Kidney glomerular epithelial cell (primary cell): ENCODE results near the gene KRABD2.
A peak's percentile ranks its signal among the peaks of the same experiment; 100 is the strongest.
"Not testable (repeated sequence)": the region's sequence is repeated elsewhere in the genome, so short reads cannot be mapped to it uniquely, and the experiment has no call there.

Experiments used
- DNase-seq: peaks from one replicate; lab custom pipeline; 2025; lab: John Stamatoyannopoulos, UW

KRABD2 gene

GRCh38 chr17:8376271-8377067 is at the start of gene KRABD2:
Gene KRABD2, minus strand, starts transcription at chr17:8376704.
- peak; percentile 69 for DNase-seq

- DNase-seq = no peak
Observed at GRCh38 chr17:8421571-8421970, 45.1 kb upstream of the KRABD2 start.

GRCh38 chr17:8420041-8420934 is 43.8 kb upstream of the KRABD2 start:
- no peak for DNase-seq

- no peak for DNase-seq
Observed at GRCh38 chr17:8419305-8419704, 42.8 kb upstream of the KRABD2 start.

- DNase-seq = no peak
Observed at GRCh38 chr17:8418471-8418870, 42.0 kb upstream of the KRABD2 start.

GRCh38 chr17:8417806-8418205 is 41.3 kb upstream of the KRABD2 start:
- DNase-seq = no peak

- no peak for DNase-seq
Observed at GRCh38 chr17:8413938-8414337, 37.4 kb upstream of the KRABD2 start.

GRCh38 chr17:8413328-8413727 is 36.8 kb upstream of the KRABD2 start:
- no peak for DNase-seq

GRCh38 chr17:8412089-8412488 is 35.6 kb upstream of the KRABD2 start:
- DNase-seq = no peak

- DNase-seq = no peak
Observed at GRCh38 chr17:8410883-8411238, 34.4 kb upstream of the KRABD2 start.

- DNase-seq = peak; percentile 85
Observed at GRCh38 chr17:8409966-8410882, 33.7 kb upstream of the KRABD2 start.

- peak; percentile 63 for DNase-seq
Observed at GRCh38 chr17:8408371-8408770, 31.9 kb upstream of the KRABD2 start.

GRCh38 chr17:8406174-8406573 is 29.7 kb upstream of the KRABD2 start:
- no peak for DNase-seq

- no peak for DNase-seq
Observed at GRCh38 chr17:8405499-8406016, 29.1 kb upstream of the KRABD2 start.

GRCh38 chr17:8402921-8403536 is 26.5 kb upstream of the KRABD2 start:
- no peak for DNase-seq

- no peak for DNase-seq
Observed at GRCh38 chr17:8401107-8401506, 24.6 kb upstream of the KRABD2 start.

- DNase-seq = no peak
Observed at GRCh38 chr17:8398980-8399379, 22.5 kb upstream of the KRABD2 start.

- DNase-seq = no peak
Observed at GRCh38 chr17:8397636-8398035, 21.1 kb upstream of the KRABD2 start, which contains the start of gene RNF222. Gene RNF222, minus strand, starts transcription at chr17:8397827. Its CDS starts 4,366 bp downstream, at chr17:8393461.

- DNase-seq = not testable (repeated sequence)
Observed at GRCh38 chr17:8394497-8394896, 18.0 kb upstream of the KRABD2 start.

GRCh38 chr17:8393470-8394231 is 17.1 kb upstream of the KRABD2 start:
- no peak for DNase-seq
